GM21619 (cell line): Measurements from ENCODE around the gene ARHGAP20.

Experiments
- ATAC-seq: cut with Tn5 transposase; IDR thresholded peaks from one replicate; pipeline ENCODE4 v1.9.1; 2021; ENCODE audit not compliant: unreplicated experiment

Gene ARHGAP20

GRCh38 chr11:110720431-110721275 lies 8.4 kb upstream of the ARHGAP20 start:
- ATAC-seq, result no peak

- no peak for ATAC-seq
Observed at GRCh38 chr11:110716361-110716760, 4.1 kb upstream of the ARHGAP20 start.

- no peak for ATAC-seq
Observed at GRCh38 chr11:110715541-110715940, 3.3 kb upstream of the ARHGAP20 start.

DNA sequence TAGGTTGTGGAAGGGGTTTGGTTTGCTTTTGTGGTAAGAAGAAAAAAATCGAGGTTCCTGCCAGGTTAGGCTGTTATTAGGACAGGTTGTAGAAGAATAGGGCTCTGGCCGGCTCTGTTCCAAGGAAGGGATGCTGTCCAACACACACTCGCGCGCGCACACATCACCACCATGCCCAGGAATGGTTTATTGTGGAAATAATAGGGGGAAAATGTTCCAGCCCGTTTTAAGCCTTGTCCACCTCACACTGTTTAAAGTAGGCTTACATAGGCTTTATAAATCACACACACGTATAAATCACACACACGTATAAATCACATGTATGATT lies 1.2 kb upstream of the ARHGAP20 start:
- no peak for ATAC-seq

GRCh38 chr11:110712659-110713448 lies 617 bp upstream of the ARHGAP20 start:
- peak; percentile 26 for ATAC-seq

DNA sequence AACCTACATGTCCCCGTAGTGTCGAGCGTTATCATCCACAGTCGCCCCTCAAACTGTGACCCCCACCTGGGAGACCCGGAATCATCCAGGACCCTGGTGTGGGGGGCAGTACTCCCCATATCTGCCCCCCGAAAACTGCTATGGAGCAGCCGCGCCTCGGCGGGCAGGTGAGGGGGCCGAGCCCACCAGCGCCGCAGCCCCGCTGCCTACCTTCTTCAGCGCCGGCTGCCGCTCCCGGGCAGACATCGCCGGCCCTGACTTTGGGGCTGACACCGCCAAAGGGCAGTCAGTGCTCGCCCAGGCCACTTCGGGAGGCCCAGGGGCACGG lies 825 bp downstream of the ARHGAP20 start:
- no peak for ATAC-seq

- no peak for ATAC-seq
Observed at GRCh38 chr11:110710628-110711381, 1.4 kb downstream of the ARHGAP20 start.

GRCh38 chr11:110704210-110704864 lies 7.9 kb downstream of the ARHGAP20 start:
- no peak for ATAC-seq

GRCh38 chr11:110691926-110692325 lies 20.3 kb downstream of the ARHGAP20 start:
- no peak for ATAC-seq

GRCh38 chr11:110689306-110689705 lies 22.9 kb downstream of the ARHGAP20 start:
- no peak for ATAC-seq

GRCh38 chr11:110679323-110679975 lies 32.8 kb downstream of the ARHGAP20 start:
- ATAC-seq, result no peak

GRCh38 chr11:110675548-110675947 lies 36.7 kb downstream of the ARHGAP20 start:
- ATAC-seq, result no peak

- ATAC-seq, result no peak
Observed at GRCh38 chr11:110665689-110666465, 46.4 kb downstream of the ARHGAP20 start.

DNA sequence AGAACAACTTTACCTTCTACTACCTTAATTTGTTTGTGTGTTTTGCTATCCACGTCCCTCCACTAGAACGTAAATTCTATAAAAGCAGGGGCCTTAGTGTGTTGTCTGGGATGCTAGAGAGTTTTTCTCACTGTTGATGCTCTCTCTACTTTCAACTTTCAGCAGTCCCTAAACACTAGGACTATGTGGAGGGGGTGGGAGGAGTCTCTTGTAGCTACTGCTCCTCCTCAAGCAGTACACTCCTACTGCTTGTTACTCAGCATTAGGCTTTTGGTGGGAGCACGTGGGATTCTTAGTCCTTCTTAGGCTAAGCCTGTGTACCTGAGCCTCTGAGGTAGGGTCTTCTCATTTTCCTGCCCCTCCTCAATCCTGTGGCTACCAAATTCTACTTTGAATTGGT lies 56.3 kb downstream of the ARHGAP20 start:
- ATAC-seq, result no peak

DNA sequence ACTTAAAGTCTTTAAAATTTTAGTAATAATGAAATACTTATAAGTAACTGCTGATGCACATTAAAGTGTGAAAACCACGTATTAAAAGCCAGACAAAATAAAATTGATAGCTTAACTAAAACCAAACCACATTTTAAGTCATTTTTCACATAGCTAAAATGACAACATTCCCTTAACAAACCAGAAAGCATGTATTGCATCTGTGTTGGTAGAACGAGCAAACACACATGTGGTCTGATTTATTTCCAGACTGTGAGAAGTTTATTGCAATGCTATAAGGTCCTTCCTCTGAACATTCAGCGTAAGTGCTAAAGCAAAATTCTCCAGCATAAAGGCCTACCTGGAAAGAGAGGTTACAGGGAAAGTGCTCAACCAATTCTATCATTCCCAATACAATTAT lies 57.8 kb downstream of the ARHGAP20 start:
- ATAC-seq, result no peak

DNA sequence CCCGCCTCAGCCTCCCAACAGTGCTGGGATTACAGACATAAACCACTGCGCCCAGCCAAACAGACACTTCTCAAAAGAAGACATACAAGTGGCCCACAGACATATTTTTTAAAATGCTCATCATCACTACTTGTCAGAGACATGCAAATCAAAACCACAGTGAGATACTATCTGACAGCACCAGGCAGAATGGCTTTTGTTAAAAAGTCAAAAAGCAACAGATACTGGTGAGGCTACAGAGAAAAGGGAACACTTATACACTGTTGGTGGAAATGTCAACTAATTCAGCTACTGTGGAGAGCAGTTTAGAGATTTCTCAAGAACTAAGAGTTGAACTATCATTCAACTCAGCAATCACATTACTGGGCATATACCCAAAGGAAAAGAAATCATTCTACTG lies 67.0 kb downstream of the ARHGAP20 start:
- no peak for ATAC-seq

- no peak for ATAC-seq
Observed at GRCh38 chr11:110634370-110634769, 77.9 kb downstream of the ARHGAP20 start.

DNA sequence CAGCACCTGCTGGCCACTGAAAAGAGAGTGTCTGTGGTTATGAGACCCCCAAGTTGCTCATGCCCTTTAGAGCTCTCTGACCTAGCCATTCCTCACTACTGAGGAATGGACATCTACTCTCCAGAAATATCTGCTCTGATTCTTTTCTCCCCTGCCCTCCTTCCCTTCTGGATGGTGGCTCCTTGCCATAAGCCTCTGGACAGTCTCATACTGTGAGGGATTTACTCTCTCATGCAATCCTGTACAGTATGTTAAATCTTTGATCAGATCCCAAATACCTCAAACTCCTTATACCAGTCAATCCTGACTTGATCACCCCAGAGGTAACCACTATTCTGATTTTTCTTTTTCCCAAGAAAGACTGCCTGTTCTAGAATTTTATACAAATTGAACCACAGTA lies 80.7 kb downstream of the ARHGAP20 start:
- ATAC-seq, result no peak

- no peak for ATAC-seq
Observed at GRCh38 chr11:110629594-110629993, 82.6 kb downstream of the ARHGAP20 start.

DNA sequence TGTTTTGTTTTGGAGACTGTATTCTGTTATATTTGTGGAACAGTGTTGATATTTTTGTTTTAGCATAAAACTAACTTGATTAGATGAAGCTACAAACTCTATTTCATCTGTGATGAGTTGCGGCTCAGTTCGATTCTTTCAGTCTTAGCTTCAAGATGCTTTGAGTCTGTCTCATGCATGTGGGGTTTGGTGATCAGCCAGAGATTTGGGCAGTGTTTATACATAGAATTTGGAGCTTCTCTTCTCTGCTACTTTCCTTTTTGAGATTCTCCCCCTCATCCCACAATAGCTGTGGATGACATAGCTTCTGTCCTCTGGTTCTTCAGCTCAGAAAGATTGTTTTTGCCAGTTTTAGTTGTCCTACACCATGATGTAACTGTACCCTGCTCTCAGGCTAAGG lies 90.4 kb downstream of the ARHGAP20 start:
- no peak for ATAC-seq
